Measurements from ENCODE around the gene DCAF5.
A peak's percentile ranks its signal among the peaks of the same experiment; 100 is the strongest.

Gene DCAF5

GRCh38 chr14:69106451-69106850 lies 46.5 kb downstream of the DCAF5 start:
- peaks cover 0 to 3% (median 2%) of the 10 kb centered on the region in 5 donors for H3K4me1 ChIP-seq (ENCODE audit: control insufficient read depth in 5 of 5, insufficient read depth in 5 of 5, low read length in 5 of 5)
- no peak overlapping the region for H3K4me3 ChIP-seq (ENCODE audit: low read depth in 1 of 5, low read length in 5 of 5)
- H3K36me3 ChIP-seq (ENCODE audit: control insufficient read depth in 5 of 5, insufficient read depth in 5 of 5, low read length in 5 of 5), result peaks cover 22 to 49% (median 29%) of the 10 kb centered on the region in 5 donors
- no peaks in the 10 kb centered on the region for H3K27me3 ChIP-seq (ENCODE audit: control insufficient read depth in 5 of 5, insufficient read depth in 4 of 5, low read length in 5 of 5)
- H3K9me3 ChIP-seq (ENCODE audit: control insufficient read depth in 5 of 5, low read length in 5 of 5), result no peaks in the 10 kb centered on the region
- no peak overlapping the region for H3K27ac ChIP-seq (ENCODE audit: low read depth, low read length)
- H3K9ac ChIP-seq (ENCODE audit: low read length in 5 of 5), result no peak overlapping the region

- H3K4me1 ChIP-seq (ENCODE audit: control insufficient read depth in 5 of 5, insufficient read depth in 5 of 5, low read length in 5 of 5), result peaks cover 0 to 7% (median 2%) of the 10 kb centered on the region in 5 donors
- H3K27ac ChIP-seq (ENCODE audit: low read depth, low read length), result no peak overlapping the region
- H3K27me3 ChIP-seq (ENCODE audit: control insufficient read depth in 5 of 5, insufficient read depth in 4 of 5, low read length in 5 of 5), result no peaks in the 10 kb centered on the region
- no peak overlapping the region for H3K9ac ChIP-seq (ENCODE audit: low read length in 5 of 5)
- H3K4me3 ChIP-seq (ENCODE audit: low read depth in 1 of 5, low read length in 5 of 5), result no peak overlapping the region
- no peaks in the 10 kb centered on the region for H3K9me3 ChIP-seq (ENCODE audit: control insufficient read depth in 5 of 5, low read length in 5 of 5)
- H3K36me3 ChIP-seq (ENCODE audit: control insufficient read depth in 5 of 5, insufficient read depth in 5 of 5, low read length in 5 of 5), result peaks cover 17 to 43% (median 25%) of the 10 kb centered on the region in 5 donors
Observed at GRCh38 chr14:69105326-69105725, 47.6 kb downstream of the DCAF5 start.

DNA sequence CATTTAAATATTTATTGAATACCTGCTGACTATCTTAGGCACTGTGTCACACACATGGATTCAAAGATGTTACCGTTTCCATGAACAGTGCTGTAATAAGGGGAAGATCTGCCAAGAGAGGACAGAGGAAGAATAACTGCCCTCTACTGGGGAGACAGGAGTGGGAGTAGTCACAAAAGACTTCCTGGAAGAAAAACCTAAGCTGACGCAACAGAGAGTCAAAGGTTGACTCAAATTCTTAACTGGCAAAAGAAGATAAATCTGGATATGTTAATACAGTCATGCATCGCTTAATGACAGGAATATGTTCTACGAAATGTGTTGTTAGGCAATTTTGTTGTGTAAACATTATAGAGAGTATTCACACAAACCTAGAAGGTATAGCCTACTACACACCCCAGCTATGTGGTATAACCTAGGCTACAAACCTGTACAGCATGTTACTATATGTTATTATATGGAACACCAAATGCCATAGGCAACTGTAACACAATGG lies 51.5 kb downstream of the DCAF5 start:
- H3K36me3 ChIP-seq (ENCODE audit: control insufficient read depth in 5 of 5, insufficient read depth in 5 of 5, low read length in 5 of 5), result peaks cover 10 to 21% (median 17%) of the 10 kb centered on the region in 5 donors
- H3K4me1 ChIP-seq (ENCODE audit: control insufficient read depth in 5 of 5, insufficient read depth in 5 of 5, low read length in 5 of 5), result peaks cover 0 to 7% (median 2%) of the 10 kb centered on the region in 5 donors
- H3K4me3 ChIP-seq (ENCODE audit: low read depth in 1 of 5, low read length in 5 of 5), result no peak overlapping the region
- H3K9me3 ChIP-seq (ENCODE audit: control insufficient read depth in 5 of 5, low read length in 5 of 5), result no peaks in the 10 kb centered on the region
- peak overlapping the region; percentile 45 for H3K27ac ChIP-seq (ENCODE audit: low read depth, low read length)
- H3K27me3 ChIP-seq (ENCODE audit: control insufficient read depth in 5 of 5, insufficient read depth in 4 of 5, low read length in 5 of 5), result no peaks in the 10 kb centered on the region
- no peak overlapping the region for H3K9ac ChIP-seq (ENCODE audit: low read length in 5 of 5)

DNA sequence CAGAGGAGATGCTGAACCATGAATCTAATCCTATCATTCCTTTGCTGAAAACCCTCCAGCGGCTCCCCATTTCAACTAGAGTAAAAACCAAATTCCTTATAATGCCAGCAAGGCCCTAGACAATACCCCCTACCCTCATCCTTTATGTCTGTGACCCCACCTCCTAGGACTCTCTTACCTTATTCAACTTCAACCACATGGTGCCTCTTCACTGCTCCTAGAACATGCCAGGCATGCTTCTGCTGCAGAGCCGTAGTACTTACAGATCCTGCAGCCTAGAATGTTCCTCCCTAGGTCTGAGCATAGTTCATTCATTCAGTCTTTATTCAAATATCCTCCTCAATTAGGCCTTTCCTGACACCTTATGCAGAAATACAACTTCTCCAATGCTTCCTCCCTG lies 54.9 kb downstream of the DCAF5 start:
- no peaks in the 10 kb centered on the region for H3K27me3 ChIP-seq (ENCODE audit: control insufficient read depth in 5 of 5, insufficient read depth in 4 of 5, low read length in 5 of 5)
- no peak overlapping the region for H3K4me3 ChIP-seq (ENCODE audit: low read depth in 1 of 5, low read length in 5 of 5)
- H3K36me3 ChIP-seq (ENCODE audit: control insufficient read depth in 5 of 5, insufficient read depth in 5 of 5, low read length in 5 of 5), result peaks cover 0 to 11% (median 5%) of the 10 kb centered on the region in 5 donors
- no peak overlapping the region for H3K9ac ChIP-seq (ENCODE audit: low read length in 5 of 5)
- peaks cover 0 to 14% (median 8%) of the 10 kb centered on the region in 5 donors for H3K4me1 ChIP-seq (ENCODE audit: control insufficient read depth in 5 of 5, insufficient read depth in 5 of 5, low read length in 5 of 5)
- H3K9me3 ChIP-seq (ENCODE audit: control insufficient read depth in 5 of 5, low read length in 5 of 5), result no peaks in the 10 kb centered on the region
- no peak overlapping the region for H3K27ac ChIP-seq (ENCODE audit: low read depth, low read length)

DNA sequence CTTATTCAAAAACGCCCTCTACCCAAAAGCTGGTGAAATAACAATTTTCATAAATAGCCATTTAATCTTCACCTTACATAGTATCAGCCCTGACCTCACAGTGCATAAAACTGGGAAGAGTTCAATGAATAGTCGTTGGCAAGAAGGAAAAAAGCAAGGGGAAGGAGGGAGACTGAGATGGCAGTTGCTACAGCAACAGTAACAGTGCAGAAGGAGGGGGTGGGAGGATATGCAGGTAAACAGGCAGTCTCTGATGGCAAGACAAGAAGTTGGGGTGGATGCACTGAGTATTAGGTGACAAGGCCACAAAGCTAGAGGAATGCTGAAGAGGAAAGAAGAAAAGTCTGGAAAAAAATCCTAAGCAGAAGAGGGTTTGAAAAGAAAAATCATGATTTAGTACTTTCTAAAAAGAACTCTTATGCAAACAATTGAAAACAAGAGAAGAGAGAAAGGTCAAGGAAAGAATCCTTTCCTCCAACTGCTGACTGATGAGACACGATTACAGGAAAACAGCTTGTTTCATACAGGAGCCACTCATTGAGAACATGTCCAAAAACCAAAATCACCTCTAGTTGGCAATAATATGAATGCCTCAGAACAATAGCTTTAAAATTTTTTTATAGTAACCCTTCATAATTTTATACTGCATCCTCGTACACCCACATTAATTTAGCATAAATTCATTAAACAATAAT lies 56.0 kb downstream of the DCAF5 start:
- Histone ChIP-seq H3K36me3 (ENCODE audit: control insufficient read depth in 5 of 5, insufficient read depth in 5 of 5, low read length in 5 of 5) (peaks cover 0 to 7% (median 2%) of the 10 kb centered on the region in 5 donors), H3K27me3 (ENCODE audit: control insufficient read depth in 5 of 5, insufficient read depth in 4 of 5, low read length in 5 of 5) (no peaks in the 10 kb centered on the region), H3K4me1 (ENCODE audit: control insufficient read depth in 5 of 5, insufficient read depth in 5 of 5, low read length in 5 of 5) (peaks cover 0 to 14% (median 8%) of the 10 kb centered on the region in 5 donors), H3K4me3 (ENCODE audit: low read depth in 1 of 5, low read length in 5 of 5) (no peak overlapping the region), H3K9ac (ENCODE audit: low read length in 5 of 5) (no peak overlapping the region), H3K27ac (ENCODE audit: low read depth, low read length) (no peak overlapping the region), H3K9me3 (ENCODE audit: control insufficient read depth in 5 of 5, low read length in 5 of 5) (no peaks in the 10 kb centered on the region)

- H3K27me3 ChIP-seq (ENCODE audit: control insufficient read depth in 5 of 5, insufficient read depth in 4 of 5, low read length in 5 of 5), result no peaks in the 10 kb centered on the region
- H3K9me3 ChIP-seq (ENCODE audit: control insufficient read depth in 5 of 5, low read length in 5 of 5), result no peaks in the 10 kb centered on the region
- H3K36me3 ChIP-seq (ENCODE audit: control insufficient read depth in 5 of 5, insufficient read depth in 5 of 5, low read length in 5 of 5), result peaks cover 2 to 13% (median 9%) of the 10 kb centered on the region in 5 donors
- H3K4me3 ChIP-seq (ENCODE audit: low read depth in 1 of 5, low read length in 5 of 5), result no peak overlapping the region
- H3K9ac ChIP-seq (ENCODE audit: low read length in 5 of 5), result peak overlapping the region in 1 of 5 donors; percentile 30
- H3K27ac ChIP-seq (ENCODE audit: low read depth, low read length), result no peak overlapping the region
- peaks cover 0 to 11% (median 7%) of the 10 kb centered on the region in 5 donors for H3K4me1 ChIP-seq (ENCODE audit: control insufficient read depth in 5 of 5, insufficient read depth in 5 of 5, low read length in 5 of 5)
Observed at GRCh38 chr14:69096246-69096645, 56.7 kb downstream of the DCAF5 start.

GRCh38 chr14:69094481-69094880 lies 58.4 kb downstream of the DCAF5 start:
- H3K36me3 ChIP-seq (ENCODE audit: control insufficient read depth in 5 of 5, insufficient read depth in 5 of 5, low read length in 5 of 5), result peaks cover 14 to 29% (median 17%) of the 10 kb centered on the region in 5 donors

DNA sequence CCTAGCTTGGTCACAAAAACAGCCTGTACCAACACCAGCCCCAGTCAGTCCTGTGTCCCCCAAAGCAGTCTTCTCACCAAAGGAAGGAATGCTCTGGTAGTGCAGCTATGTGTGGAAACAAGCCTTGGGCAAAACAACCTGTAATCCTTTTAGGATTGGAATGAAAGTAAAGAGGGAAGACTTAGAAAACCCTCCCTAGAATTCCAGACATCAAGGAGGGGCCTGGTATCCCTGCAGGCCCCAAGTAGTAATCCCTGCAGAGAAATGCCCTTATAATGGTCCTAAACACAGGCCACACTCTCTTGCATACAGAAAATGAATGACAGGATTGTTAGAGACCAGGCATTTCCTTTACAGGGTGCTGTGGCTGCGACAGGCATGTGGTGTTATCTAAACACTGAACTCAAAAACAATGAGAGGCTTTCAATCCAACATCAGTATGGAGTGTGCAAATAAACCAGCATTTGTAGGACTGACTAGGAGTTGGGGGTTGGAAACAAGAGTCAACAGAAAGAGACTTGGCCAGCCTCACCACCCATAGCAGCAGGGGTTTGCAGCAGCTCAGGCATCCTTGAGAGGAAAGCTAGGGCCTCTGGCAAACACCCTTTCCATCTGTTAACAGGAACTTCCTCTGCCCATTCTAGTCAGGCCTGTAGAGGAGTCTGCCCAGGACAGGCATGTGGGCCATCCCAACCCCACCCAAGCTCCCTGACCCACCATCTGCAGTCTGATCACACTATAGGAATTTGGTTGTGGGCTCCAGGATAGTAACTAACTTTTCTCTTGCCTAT lies 59.1 kb downstream of the DCAF5 start:
- Histone ChIP-seq H3K36me3 (ENCODE audit: control insufficient read depth in 5 of 5, insufficient read depth in 5 of 5, low read length in 5 of 5) (peaks cover 14 to 26% (median 17%) of the 10 kb centered on the region in 5 donors), H3K4me3 (ENCODE audit: low read depth in 1 of 5, low read length in 5 of 5) (no peak overlapping the region), H3K4me1 (ENCODE audit: control insufficient read depth in 5 of 5, insufficient read depth in 5 of 5, low read length in 5 of 5) (peaks cover 0 to 11% (median 5%) of the 10 kb centered on the region in 5 donors), H3K27me3 (ENCODE audit: control insufficient read depth in 5 of 5, insufficient read depth in 4 of 5, low read length in 5 of 5) (no peaks in the 10 kb centered on the region), H3K27ac (ENCODE audit: low read depth, low read length) (no peak overlapping the region), H3K9ac (ENCODE audit: low read length in 5 of 5) (peak overlapping the region in 1 of 5 donors; percentile 23), H3K9me3 (ENCODE audit: control insufficient read depth in 5 of 5, low read length in 5 of 5) (no peaks in the 10 kb centered on the region)

More at GRCh38 chr14:69094481-69094880, 58.4 kb downstream of the DCAF5 start:
- Histone ChIP-seq H3K9ac (ENCODE audit: low read length in 5 of 5) (peak overlapping the region in 1 of 5 donors; percentile 23), H3K27me3 (ENCODE audit: control insufficient read depth in 5 of 5, insufficient read depth in 4 of 5, low read length in 5 of 5) (no peaks in the 10 kb centered on the region), H3K27ac (ENCODE audit: low read depth, low read length) (no peak overlapping the region), H3K4me1 (ENCODE audit: control insufficient read depth in 5 of 5, insufficient read depth in 5 of 5, low read length in 5 of 5) (peaks cover 0 to 11% (median 5%) of the 10 kb centered on the region in 5 donors), H3K9me3 (ENCODE audit: control insufficient read depth in 5 of 5, low read length in 5 of 5) (no peaks in the 10 kb centered on the region), H3K4me3 (ENCODE audit: low read depth in 1 of 5, low read length in 5 of 5) (no peak overlapping the region)

GRCh38 chr14:69092840-69093422 lies 60.0 kb downstream of the DCAF5 start:
- H3K9me3 ChIP-seq (ENCODE audit: control insufficient read depth in 5 of 5, low read length in 5 of 5), result no peaks in the 10 kb centered on the region
- H3K4me3 ChIP-seq (ENCODE audit: low read depth in 1 of 5, low read length in 5 of 5), result no peak overlapping the region
- H3K27ac ChIP-seq (ENCODE audit: low read depth, low read length), result no peak overlapping the region
- peaks cover 0 to 11% (median 7%) of the 10 kb centered on the region in 5 donors for H3K4me1 ChIP-seq (ENCODE audit: control insufficient read depth in 5 of 5, insufficient read depth in 5 of 5, low read length in 5 of 5)
- H3K36me3 ChIP-seq (ENCODE audit: control insufficient read depth in 5 of 5, insufficient read depth in 5 of 5, low read length in 5 of 5), result peaks cover 14 to 28% (median 16%) of the 10 kb centered on the region in 5 donors
- no peaks in the 10 kb centered on the region for H3K27me3 ChIP-seq (ENCODE audit: control insufficient read depth in 5 of 5, insufficient read depth in 4 of 5, low read length in 5 of 5)
- no peak overlapping the region for H3K9ac ChIP-seq (ENCODE audit: low read length in 5 of 5)

Data from subcutaneous abdominal adipose tissue (tissue), 5 donors.